Tibial nerve (tissue), 4 donors: ENCODE results near the gene PIK3R1. TPM values are rescaled to one million over a fixed set of nuclear protein-coding genes. Genes with fewer than 3 reads are reported as not detected.

Experiments
- DNase-seq, 2 donors: peaks; one replicate each; pipeline ENCODE4 v3.0.0-alpha.2; 2019; ENCODE audit warnings: low spot score in 2 of 2
- H3K27ac ChIP-seq, 4 donors: fragments of 200-600 bp; sonication (generic) in 3 of 4; one replicate each; pipeline ENCODE4 v1.5.1; 2017 to 2019; ENCODE audit warnings: mild to moderate bottlenecking in 1 of 4
- H3K27me3 ChIP-seq, 2 donors: fragments of 200-600 bp; sonication (generic) in 1 of 2; one replicate each; pipeline versions ENCODE4 v1.5.1 to v1.6.0; 2017 to 2019
- H3K36me3 ChIP-seq, 3 donors: fragments of 200-600 bp; sonication (generic); one replicate each; pipeline ENCODE4 v1.5.1; 2018 to 2019
- H3K4me1 ChIP-seq, 4 donors: fragments of 200-600 bp; sonication (generic) in 3 of 4; one replicate each; pipeline ENCODE4 v1.5.1; 2017 to 2019
- H3K4me3 ChIP-seq, 4 donors: fragments of 200-600 bp; sonication (generic) in 3 of 4; one replicate each; pipeline ENCODE4 v1.5.1; 2017 to 2019; ENCODE audit warnings: mild to moderate bottlenecking in 1 of 4, moderate library complexity in 1 of 4
- H3K9me3 ChIP-seq, 4 donors: fragments of 200-600 bp; sonication (generic) in 3 of 4; one replicate each; pipeline ENCODE4 v1.5.1; 2017 to 2019
- EP300 ChIP-seq, 2 donors: sonication (generic); formaldehyde crosslinking; IDR thresholded peaks; one replicate each; pipeline ENCODE4 v1.6.1; 2017; ENCODE audit warnings: antibody characterized with exemption in 2 of 2, mild to moderate bottlenecking in 1 of 2
- POLR2A ChIP-seq, 2 donors: fragments of 450-650 bp; IDR thresholded peaks; one replicate each; pipeline ENCODE4 v1.6.1; 2017; ENCODE audit warnings: antibody characterized with exemption in 2 of 2, mild to moderate bottlenecking in 2 of 2, moderate library complexity in 2 of 2
- WGBS, 2 donors: methylation state at CpG; one replicate each; pipeline ENCODE4 v1.1.5; 2018; 5-methylcytosine and 5-hydroxymethylcytosine counted together
- total RNA-seq, 4 donors: library from RNA; depleted of rRNA; stranded (reverse); fragments of >200 nt; gene quantifications; one replicate each; pipeline ENCODE4 v1.1.0, GENCODE V29; 2016
- TF ChIP-seq, protein P1 (sequence below), 5 experiments: fragments of 200-600 bp in 3 of 5; fragments of 450-650 bp in 2 of 5; sonication (generic) in 3 of 5; IDR thresholded peaks; one replicate each; pipeline ENCODE4 v1.5.1; 2016 to 2019; ENCODE audit warnings: antibody characterized with exemption in 5 of 5, mild to moderate bottlenecking in 3 of 5, moderate library complexity in 2 of 5

The PIK3R1 gene
- total RNA-seq, 4 donors from 2014 or later: 166 to 621 (median 433) TPM

DNA sequence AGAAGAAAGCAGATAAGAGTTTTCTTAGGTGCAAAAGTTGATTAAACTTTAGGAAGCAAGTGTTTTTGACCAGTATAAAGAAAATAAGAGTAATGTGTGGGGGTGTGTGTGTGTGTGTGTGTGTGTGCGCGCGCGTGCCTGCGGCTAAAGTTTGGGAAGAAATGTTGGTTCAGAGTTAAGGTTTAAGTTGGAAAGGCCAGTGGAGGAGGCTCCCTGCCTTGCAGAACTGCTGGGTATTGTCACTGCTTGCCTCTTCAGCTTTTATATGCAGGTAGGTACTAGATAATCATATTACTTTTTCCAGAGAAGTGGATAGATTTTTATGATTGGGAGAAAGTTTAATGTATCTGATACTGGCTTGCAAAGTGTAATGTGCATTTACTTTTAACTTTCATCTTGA is 2.0 kb downstream of the PIK3R1 start:
- H3K27ac ChIP-seq: peak overlapping the region; percentile 91 to 98 (median 96)
- 5 to 19% methylated on average over 5 of the region's 5 CpGs for WGBS, 2 donors
- DNase-seq: no peak
- H3K9me3 ChIP-seq: no peaks in the 10 kb centered on the region
- no peak for TF ChIP-seq POLR2A (IDR thresholded peaks at IDR 0.05)
- TF ChIP-seq, protein P1, sequence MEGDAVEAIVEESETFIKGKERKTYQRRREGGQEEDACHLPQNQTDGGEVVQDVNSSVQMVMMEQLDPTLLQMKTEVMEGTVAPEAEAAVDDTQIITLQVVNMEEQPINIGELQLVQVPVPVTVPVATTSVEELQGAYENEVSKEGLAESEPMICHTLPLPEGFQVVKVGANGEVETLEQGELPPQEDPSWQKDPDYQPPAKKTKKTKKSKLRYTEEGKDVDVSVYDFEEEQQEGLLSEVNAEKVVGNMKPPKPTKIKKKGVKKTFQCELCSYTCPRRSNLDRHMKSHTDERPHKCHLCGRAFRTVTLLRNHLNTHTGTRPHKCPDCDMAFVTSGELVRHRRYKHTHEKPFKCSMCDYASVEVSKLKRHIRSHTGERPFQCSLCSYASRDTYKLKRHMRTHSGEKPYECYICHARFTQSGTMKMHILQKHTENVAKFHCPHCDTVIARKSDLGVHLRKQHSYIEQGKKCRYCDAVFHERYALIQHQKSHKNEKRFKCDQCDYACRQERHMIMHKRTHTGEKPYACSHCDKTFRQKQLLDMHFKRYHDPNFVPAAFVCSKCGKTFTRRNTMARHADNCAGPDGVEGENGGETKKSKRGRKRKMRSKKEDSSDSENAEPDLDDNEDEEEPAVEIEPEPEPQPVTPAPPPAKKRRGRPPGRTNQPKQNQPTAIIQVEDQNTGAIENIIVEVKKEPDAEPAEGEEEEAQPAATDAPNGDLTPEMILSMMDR (IDR thresholded peaks at IDR 0.05): no peak
- TF ChIP-seq EP300 (IDR thresholded peaks at IDR 0.05): no peak
- peak overlapping the region; percentile 77 to 97 (median 94) for H3K4me3 ChIP-seq
- peaks cover 0 to 15% (median 0%) of the 10 kb centered on the region in 3 donors for H3K36me3 ChIP-seq
- H3K27me3 ChIP-seq: no peaks in the 10 kb centered on the region
- H3K4me1 ChIP-seq: peaks cover 0 to 33% (median 9%) of the 10 kb centered on the region in 4 donors

DNA sequence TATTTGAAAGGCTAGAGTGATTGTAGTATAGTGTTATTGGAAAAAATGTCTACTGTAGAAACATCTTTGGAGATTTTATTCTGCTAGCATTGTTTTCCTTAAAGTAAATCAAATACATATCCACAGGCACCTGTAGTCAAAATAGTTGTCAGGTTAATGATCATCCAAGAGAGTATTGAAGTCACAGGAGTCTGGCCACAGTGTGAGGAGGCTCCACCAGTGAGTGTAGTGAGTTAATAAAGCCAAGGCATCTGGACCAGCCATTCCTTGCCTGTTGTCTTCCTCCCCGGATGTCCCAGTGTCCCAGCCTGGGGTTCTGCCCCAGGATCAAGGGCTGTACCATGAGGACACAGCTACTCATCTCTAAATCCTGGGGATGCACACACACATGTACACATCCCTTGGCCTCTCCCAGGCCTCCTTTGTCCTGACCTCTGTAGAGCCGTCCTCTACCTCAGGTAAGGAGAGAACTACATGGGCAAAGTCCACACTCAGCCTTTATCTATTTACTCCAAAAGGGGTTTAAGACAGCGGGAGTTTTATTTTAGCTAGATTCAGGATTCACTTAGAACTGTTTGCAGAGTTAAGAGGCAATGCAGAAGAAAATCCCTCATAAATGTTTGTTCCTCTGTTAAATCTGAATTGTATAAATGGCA is 3.7 kb downstream of the PIK3R1 start:
- peaks cover 0 to 43% (median 19%) of the 10 kb centered on the region in 4 donors for H3K4me1 ChIP-seq
- TF ChIP-seq, protein P1 (IDR thresholded peaks at IDR 0.05): no peak
- TF ChIP-seq POLR2A (IDR thresholded peaks at IDR 0.05): no peak
- TF ChIP-seq EP300 (IDR thresholded peaks at IDR 0.05): peak in 1 of 2 donors; percentile 42
- 39 to 63% methylated on average over 3 of the region's 3 CpGs for WGBS, 2 donors

DNA sequence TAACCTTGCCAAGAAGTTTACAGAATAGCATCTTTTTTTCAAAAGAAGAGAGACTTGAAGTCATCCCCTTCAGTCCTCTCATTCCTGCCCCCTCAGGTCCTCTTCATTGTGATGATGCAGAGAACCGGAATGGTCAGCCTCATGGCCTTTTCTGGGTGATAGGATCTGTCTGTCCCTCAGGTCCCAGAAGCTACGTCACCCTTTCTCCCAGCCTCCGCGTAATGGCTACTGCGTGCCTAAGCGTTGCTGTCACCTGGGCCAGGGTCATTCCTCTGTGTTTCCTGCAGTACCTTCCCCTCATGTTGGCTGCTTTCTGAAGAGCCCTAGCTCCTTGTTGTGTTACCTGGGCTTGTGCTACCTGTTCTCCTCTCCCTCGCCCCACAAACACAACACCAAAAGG is 4.7 kb downstream of the PIK3R1 start:
- Histone ChIP-seq H3K4me1 (peaks cover 0 to 50% (median 25%) of the 10 kb centered on the region in 4 donors), H3K27ac (peak overlapping the region in 2 of 4 donors; percentile 97 to 98)
- TF ChIP-seq POLR2A (IDR thresholded peaks at IDR 0.05): no peak
- no peak for TF ChIP-seq EP300 (IDR thresholded peaks at IDR 0.05)
- TF ChIP-seq, protein P1 (IDR thresholded peaks at IDR 0.05): no peak

More for the DNA sequence above, 3.7 kb downstream of the PIK3R1 start:
- peaks cover 0 to 16% (median 0%) of the 10 kb centered on the region in 3 donors for H3K36me3 ChIP-seq
- no peaks in the 10 kb centered on the region for H3K9me3 ChIP-seq
- peak overlapping the region; percentile 77 to 97 (median 94) for H3K4me3 ChIP-seq
- H3K27me3 ChIP-seq: no peaks in the 10 kb centered on the region
- peak overlapping the region; percentile 91 to 98 (median 96) for H3K27ac ChIP-seq
- DNase-seq: no peak

DNA sequence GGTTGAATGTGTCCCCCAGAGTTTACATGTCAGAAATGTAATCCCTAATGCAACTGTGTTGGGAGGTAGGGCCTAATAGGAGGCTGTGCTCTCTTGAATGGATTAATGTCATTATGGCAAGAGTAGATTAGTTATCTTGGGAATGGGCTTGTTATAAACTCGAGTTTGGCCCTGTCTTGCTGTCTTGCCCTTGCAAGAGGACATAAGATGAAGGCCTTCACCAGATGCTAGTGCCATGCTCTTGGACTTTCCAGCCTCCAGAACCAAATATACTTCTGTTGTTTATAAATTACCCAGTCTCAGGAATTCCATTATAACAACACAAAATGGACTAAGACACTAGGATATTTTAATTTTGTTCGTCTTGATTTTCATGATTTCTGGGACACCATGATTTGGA is 5.4 kb downstream of the PIK3R1 start:
- H3K9me3 ChIP-seq: no peaks in the 10 kb centered on the region
- DNase-seq: no peak
- WGBS, 2 donors: 93 to 94% methylated on average over 2 of the region's 2 CpGs
- TF ChIP-seq EP300 (IDR thresholded peaks at IDR 0.05) (no peak), POLR2A (IDR thresholded peaks at IDR 0.05) (no peak)
- TF ChIP-seq, protein P1 (IDR thresholded peaks at IDR 0.05): no peak
- H3K4me3 ChIP-seq: peak overlapping the region in 2 of 4 donors; percentile 77 to 92
- no peaks in the 10 kb centered on the region for H3K27me3 ChIP-seq
- peak overlapping the region in 2 of 4 donors; percentile 97 to 98 for H3K27ac ChIP-seq
- peaks cover 0 to 22% (median 0%) of the 10 kb centered on the region in 3 donors for H3K36me3 ChIP-seq
- H3K4me1 ChIP-seq: peaks cover 0 to 57% (median 32%) of the 10 kb centered on the region in 4 donors

More for the DNA sequence above, 4.7 kb downstream of the PIK3R1 start:
- H3K27me3 ChIP-seq: no peaks in the 10 kb centered on the region
- H3K36me3 ChIP-seq: peaks cover 0 to 16% (median 0%) of the 10 kb centered on the region in 3 donors
- no peaks in the 10 kb centered on the region for H3K9me3 ChIP-seq
- no peak for DNase-seq
- WGBS, 2 donors: 85 to 90% methylated on average over 7 of the region's 7 CpGs
- H3K4me3 ChIP-seq: peak overlapping the region; percentile 77 to 97 (median 94)

DNA sequence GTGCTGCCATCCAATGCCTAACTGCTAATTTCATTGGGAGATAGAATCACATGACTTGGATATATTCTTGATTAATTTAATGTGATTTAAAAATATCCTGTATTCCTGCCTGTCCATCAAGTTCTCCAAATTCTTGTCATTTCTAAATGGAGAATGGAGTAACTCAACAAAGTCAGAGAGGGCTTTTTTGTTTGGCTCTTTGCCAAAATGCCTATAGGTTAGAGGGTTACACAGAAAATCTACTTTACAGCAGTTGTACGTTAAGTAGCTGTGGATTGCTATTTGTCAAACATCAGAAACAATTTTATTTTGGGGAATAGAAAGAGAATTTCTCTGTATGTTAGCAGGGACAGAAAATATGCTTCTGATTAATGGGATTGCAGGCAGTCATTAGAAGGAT is 5.9 kb downstream of the PIK3R1 start:
- Histone ChIP-seq H3K4me1 (peaks cover 0 to 63% (median 35%) of the 10 kb centered on the region in 4 donors), H3K9me3 (no peaks in the 10 kb centered on the region), H3K36me3 (peaks cover under 1 to 28% (median 2%) of the 10 kb centered on the region in 3 donors), H3K27ac (peak overlapping the region in 2 of 4 donors; percentile 74 to 98), H3K4me3 (no peak overlapping the region), H3K27me3 (no peaks in the 10 kb centered on the region)
- DNase-seq: no peak
- WGBS, 2 donors: 33 to 50% methylated on average over 1 of the region's 1 CpG
- TF ChIP-seq POLR2A (IDR thresholded peaks at IDR 0.05) (no peak), EP300 (IDR thresholded peaks at IDR 0.05) (no peak)
- TF ChIP-seq, protein P1 (IDR thresholded peaks at IDR 0.05): no peak
